TTC549 (cell line): Measurements from ENCODE around the gene ACAP2.
"Not testable (repeated sequence)": the region's sequence is repeated elsewhere in the genome, so short reads cannot be mapped to it uniquely, and the experiment has no call there.

Experiments
- FAIRE-seq: peaks from 2 replicates; lab custom pipeline; 2012; peaks lifted over from hg19 to GRCh38; lab: Jason Lieb, UNC

The ACAP2 gene

DNA sequence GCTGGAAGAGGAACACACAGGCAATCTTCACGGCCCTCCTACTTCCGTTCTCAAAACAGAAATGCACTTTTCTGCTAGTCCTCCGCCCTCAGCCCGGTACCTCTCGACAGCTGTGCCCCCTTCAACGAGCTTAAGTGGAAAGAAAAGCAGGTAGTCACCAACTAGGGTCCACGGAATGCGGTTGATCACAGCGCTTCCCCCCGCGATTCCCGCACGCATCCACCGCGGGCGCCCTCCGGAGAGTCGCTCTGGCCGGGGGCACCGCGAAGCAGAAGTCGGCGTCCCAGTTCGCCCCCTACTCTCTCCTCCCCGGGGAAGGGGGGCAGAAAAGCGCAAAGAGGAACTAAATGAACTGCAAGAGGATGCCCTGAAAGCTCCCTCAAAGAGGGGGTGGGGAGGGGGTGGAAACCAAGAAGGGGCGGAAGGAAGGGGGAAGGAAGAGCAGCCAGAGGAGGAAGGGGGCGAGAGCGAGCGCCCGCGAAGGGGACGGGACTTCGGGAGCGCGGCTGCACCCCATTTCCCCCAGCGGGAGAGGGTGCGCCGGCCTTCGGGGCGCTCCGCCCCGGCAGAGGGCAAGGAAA, 738 bp downstream of the ACAP2 start:
- FAIRE-seq, result no peak

GRCh38 chr3:195441476-195441991, 1.3 kb downstream of the ACAP2 start:
- FAIRE-seq, result no peak

GRCh38 chr3:195441051-195441450, 1.8 kb downstream of the ACAP2 start:
- no peak for FAIRE-seq

DNA sequence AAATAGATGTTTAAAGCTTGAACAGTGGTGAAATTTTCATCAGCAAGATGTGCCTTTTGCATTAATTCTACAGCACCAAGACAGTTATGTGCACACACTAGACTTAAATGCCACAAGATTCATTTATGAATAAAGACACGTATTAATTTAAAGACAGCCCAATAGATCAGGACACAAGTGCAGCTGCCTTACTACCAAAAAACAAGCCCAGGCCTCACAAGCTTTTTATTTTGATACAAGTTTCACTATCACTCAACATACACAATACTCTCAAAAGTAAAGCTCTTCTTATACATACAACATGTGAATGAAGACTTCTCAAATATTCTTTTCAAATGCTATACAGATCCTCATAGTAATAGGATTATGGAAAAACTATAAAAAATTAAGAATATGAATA, 2.4 kb downstream of the ACAP2 start:
- no peak for FAIRE-seq

DNA sequence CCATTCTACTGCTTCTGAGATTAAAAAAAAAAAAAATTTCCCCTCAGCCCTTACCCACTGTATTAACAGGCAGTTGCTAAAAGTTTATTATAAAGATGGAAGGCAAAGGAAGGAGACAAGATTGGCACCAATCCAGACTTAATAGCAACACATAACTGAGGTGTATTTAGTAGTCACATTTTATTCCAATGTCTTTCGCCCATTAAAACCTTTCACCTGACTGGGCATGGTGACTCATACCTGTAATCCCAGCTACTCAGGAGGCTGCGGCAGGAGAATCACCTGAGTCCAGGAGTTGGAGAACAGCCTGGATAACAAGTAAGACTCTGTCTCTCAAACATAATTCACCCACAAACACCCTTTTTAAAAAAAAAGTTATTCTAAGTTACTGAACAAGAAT, 4.4 kb downstream of the ACAP2 start:
- FAIRE-seq, result no peak

- FAIRE-seq, result no peak
Observed at GRCh38 chr3:195425849-195426248, 17.0 kb downstream of the ACAP2 start.

- no peak for FAIRE-seq
Observed at GRCh38 chr3:195423818-195424217, 19.0 kb downstream of the ACAP2 start.

DNA sequence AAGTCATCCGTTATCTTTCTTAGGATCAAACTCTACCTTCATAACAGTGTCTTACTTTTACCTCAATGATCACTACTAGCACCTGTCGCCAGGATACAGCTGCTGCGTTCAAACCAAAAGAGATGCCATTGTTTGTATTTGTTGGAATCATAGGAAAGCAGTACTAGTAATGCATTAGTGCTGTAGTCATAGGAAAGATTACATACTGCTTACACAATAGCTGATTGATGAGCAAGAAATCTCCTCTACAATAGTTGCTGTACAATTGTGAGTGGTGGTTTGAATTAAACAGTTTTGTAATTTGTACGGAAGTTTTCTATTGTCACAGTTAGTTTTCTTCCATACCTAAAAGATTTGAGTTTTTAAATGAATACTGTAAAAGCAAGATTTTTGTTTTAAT, 21.4 kb downstream of the ACAP2 start:
- no peak for FAIRE-seq

GRCh38 chr3:195416795-195417194, 26.0 kb downstream of the ACAP2 start:
- FAIRE-seq, result no peak

DNA sequence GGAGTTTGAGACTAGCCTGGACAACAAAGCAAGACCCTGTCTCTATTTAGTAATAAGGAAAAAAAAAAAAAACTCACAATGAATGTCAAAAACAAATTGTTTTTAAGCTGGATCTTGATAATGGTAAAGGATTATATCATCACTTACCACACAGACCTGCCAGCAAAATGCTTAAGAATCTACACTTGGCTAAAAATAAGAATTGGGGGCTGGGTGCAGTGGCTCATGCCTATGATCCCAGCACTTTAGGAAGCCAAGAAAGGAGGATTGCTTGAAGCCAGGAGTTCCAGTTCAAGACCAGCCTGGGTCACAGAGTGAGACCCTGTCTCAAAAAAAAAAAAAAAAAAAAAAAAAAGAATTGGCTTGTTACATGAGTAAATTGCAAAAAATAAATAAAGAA, 31.0 kb downstream of the ACAP2 start:
- no peak for FAIRE-seq

DNA sequence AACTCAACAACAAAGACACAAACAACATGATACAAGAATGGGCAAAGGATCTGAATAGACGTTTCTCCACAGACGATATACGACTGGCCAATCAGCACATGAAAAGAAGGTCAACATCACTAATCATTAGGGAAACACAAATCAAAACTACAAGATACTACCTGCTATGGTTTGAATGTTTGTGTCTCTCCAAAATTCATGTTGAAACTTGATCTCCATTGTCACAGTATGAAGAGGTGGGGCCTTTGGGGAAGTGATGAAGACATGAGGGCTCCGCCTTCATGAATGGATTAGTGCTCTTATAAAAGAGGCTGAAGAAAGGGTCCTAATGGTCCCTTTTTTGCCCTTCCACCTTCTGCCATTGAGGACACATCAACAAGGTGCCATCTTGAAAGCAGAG, 32.3 kb downstream of the ACAP2 start:
- FAIRE-seq, result no peak

- no peak for FAIRE-seq
Observed at GRCh38 chr3:195407531-195408409, 35.0 kb downstream of the ACAP2 start.

GRCh38 chr3:195405651-195406050, 37.2 kb downstream of the ACAP2 start:
- FAIRE-seq, result no peak

GRCh38 chr3:195403841-195404408, 38.9 kb downstream of the ACAP2 start:
- FAIRE-seq, result no peak

DNA sequence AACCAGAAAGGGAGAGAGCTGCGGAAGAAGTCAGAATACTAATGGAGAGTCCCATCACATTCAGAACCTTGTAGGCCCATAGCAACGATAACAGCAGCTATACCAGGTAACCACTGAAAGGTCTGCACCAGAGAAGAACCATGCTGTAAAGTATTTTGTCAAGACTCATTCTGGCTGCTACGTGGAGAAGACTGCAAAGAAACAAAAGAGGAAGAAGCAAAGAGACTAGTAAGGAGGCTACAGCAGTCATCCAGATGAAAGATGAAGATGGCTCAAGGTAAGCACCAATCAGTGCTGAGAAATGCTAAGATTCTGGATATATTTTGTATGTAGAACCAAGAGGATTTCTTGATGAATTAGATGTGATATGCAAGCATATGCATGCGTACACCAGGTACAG, 39.6 kb downstream of the ACAP2 start:
- no peak for FAIRE-seq

DNA sequence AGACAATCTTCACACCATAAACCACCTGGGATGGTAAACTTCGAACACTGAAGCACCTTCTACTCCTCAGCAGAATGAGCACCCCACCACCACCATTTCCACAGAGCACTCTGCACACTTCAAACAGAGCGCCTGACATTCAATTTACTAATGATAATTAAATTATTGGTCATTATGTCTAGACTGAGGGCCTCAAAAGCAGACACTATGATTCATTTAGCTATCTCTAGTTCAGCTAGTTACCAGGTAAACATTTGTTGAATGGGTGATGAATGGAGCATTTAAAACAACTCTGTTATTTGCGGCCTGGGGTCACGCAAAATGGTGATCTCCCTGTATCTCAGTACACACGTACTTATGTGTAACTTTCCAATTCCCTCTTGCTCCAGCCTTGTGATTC, 40.9 kb downstream of the ACAP2 start:
- FAIRE-seq, result no peak

DNA sequence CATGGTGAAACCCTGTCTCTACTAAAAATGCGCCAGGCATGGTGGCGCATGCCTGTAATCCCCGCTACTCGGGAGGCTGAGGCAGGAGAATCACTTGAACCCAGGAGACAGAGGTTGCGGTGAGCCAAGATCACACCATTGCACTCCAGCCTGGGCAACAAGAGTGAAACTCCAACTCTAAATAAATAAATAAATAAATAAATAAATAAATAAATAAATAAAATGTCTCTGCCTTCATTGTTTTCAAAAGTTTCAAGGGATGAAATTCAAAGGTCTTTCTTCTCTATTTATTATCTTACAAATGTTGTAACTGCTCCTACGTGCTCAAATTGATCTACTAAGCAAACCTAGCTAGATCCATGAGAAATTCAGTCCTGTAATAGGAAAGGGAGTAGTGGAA, 44.4 kb downstream of the ACAP2 start:
- not testable (repeated sequence) for FAIRE-seq

DNA sequence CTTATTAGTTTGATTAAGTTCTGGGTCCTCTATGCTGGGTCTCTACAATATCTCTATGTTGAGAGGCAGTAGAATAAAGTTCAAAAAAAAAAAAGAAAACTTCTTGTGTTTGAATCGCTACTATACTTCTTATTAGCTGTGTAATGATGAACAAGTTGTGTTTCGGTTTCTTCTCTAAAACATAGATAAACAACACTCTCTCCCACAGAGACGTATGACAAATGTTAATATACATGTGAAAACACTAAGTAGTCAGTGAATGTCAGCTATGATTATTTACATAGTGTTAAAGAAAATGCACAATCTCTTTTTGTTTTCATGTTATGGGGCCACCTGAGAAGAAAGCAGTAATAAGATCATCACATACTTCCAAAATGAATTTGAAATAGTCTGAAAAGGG, 45.3 kb downstream of the ACAP2 start:
- FAIRE-seq, result no peak

DNA sequence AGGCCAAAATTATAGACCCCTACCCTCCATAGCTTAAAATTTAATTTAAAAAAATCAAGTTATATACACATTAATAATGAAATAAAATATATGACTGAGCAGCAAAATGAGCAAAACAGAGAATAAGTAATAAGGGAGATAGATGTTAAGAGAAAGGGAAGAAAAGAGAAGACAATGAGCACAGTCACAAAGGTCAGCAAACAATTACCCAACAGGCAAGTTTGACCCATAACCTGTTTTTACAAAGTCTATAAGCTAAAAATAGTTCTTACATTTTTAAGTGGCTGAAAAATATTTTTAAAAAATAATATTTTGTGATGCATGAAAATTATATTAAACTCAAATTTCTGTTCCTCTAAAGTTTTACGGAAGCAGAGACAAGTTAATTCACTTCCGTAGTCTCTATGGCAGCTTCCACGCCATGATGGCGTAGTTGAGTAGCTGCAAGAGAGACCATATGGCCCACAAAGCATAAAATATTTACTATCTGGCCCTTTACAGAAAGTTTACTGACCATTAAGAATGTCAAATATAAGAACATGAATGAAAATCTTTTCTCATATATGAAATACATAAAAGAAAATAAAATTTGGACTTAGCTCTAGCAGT, 47.5 kb downstream of the ACAP2 start:
- no peak for FAIRE-seq

DNA sequence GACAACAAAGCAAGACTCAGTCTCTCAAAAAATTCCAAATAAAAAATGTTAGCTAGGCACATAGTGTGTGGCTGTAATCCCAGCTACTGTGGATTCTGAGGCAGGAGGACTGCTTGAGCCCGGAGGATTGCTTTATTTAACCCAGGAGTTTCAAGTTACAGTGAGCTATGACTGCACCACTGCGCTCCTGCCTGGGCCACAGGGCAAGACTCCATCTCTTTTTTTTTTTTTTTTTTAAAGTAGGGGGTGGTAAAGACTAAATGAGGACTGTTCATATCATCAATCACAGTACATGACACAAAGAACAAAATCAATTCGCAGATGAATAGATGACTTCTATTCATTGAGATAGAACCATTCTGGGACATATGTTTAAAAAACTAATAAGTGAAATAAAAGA, 48.1 kb downstream of the ACAP2 start:
- no peak for FAIRE-seq

- no peak for FAIRE-seq
Observed at GRCh38 chr3:195394024-195394423, 48.8 kb downstream of the ACAP2 start.

DNA sequence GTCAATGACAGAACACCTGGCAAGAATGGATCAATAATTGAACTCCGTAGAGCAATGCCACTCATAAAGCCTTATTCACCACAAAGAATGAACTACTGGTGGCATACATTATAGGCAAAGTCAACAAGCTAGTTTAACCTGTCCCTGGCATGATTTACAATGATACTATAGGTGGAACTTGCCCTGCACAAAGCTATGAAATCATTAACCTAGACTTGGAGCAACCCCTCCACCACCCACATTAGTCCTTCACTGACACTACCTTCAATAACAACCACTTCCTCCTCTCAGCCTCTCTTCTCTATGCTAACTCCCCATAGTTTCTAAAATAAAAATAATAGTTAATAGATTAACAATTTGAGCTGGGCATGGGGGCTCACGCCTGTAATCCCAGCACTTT, 54.4 kb downstream of the ACAP2 start:
- no peak for FAIRE-seq

- FAIRE-seq, result no peak
Observed at GRCh38 chr3:195386739-195387138, 56.1 kb downstream of the ACAP2 start.
